K562 (cell line): ENCODE measurements around the gene BSDC1. TPM values are rescaled to one million over a fixed set of nuclear protein-coding genes. Genes with fewer than 3 reads are reported as not detected.

ENCODE experiments used
- CUX1 ChIP-seq: fragments of 200-800 bp; sonication (Bioruptor generic); IDR thresholded peaks from 2 replicates; pipeline ENCODE4 v1.6.1; 2016; ENCODE audit warnings: missing genetic modification characterization, missing compliant biosample characterization
- E4F1 ChIP-seq: fragments of 250-450 bp; sonication (Bioruptor Pico); IDR thresholded peaks from 2 replicates; pipeline ENCODE4 v1.5.0; 2021; ENCODE audit warnings: mild to moderate bottlenecking, borderline replicate concordance
- ESRRA ChIP-seq: fragments of 450-650 bp; IDR thresholded peaks from 2 replicates; pipeline ENCODE4 v1.6.1; 2014; ENCODE audit warnings: low read depth, mild to moderate bottlenecking, moderate library complexity, borderline replicate concordance
- KDM5B ChIP-seq: fragments of 200-600 bp; sonication (generic); IDR thresholded peaks from 2 replicates; pipeline ENCODE4 v1.6.1; 2012; ENCODE audit warnings: low read depth, mild to moderate bottlenecking, moderate library complexity, low read length, control low read depth, inconsistent platforms; ENCODE audit not compliant: insufficient replicate concordance
- NRF1 ChIP-seq, 2 experiments: fragments of 450-650 bp; IDR thresholded peaks in 1 of 2; conservative IDR thresholded peaks in 1 of 2; 2 replicates each; pipeline ENCODE4 v1.6.1; 2014; ENCODE audit warnings: mild to moderate bottlenecking in 2 of 2
- TEAD1 ChIP-seq, 2 experiments: fragments of 450-650 bp in 1 of 2; sonication (generic) in 1 of 2; formaldehyde crosslinking; IDR thresholded peaks; 2 replicates each; pipeline versions ENCODE4 v1.4.0 to v1.8.0; 2020 to 2022; ENCODE audit warnings: mild to moderate bottlenecking in 2 of 2, missing genetic modification reagents in 1 of 2
- ZKSCAN1 ChIP-seq: fragments of 150-350 bp; IDR thresholded peaks from 2 replicates; pipeline ENCODE4 v1.6.1; 2016; ENCODE audit warnings: low read depth, low read length
- polyA plus RNA-seq, 8 experiments: library from polyadenylated mRNA; depleted of rRNA in 4 of 8; stranded (reverse) in 5 of 8; unstranded in 3 of 8; fragments of >200 nt; fragmentation: Nextera tagmentation in 2 of 8; fragmentation: Illumina TruSeq in 1 of 8; extraction: Ambion mirVana in 2 of 8; extraction: Trizol in 1 of 8; gene quantifications; 2 replicates each; pipeline versions ENCODE4 v1.2.1 to v1.2.3, GENCODE V29; 2011 to 2014; ENCODE audit warnings: inconsistent platforms in 1 of 8, missing spikeins in 1 of 8
- total RNA-seq, 7 experiments: library from RNA; depleted of rRNA in 6 of 7; stranded (reverse); fragments of >200 nt in 6 of 7; fragmentation: Illumina TruSeq in 2 of 7; extraction: Trizol in 2 of 7; gene quantifications; 2 replicates each; pipeline versions ENCODE4 v1.2.1 to v1.2.3, GENCODE V29; 2011 to 2021; ENCODE audit warnings: low replicate concordance in 1 of 7

Gene BSDC1
- total and polyA plus RNA-seq, 9 of the 15 experiments (the other 6 are each of a cell fraction or from before 2014, with no cell fraction given), result 10.2 to 96.8 (median 73.1) TPM

- TF ChIP-seq KDM5B, result no peak
- TF ChIP-seq CUX1 (CRISPR knock-in tag), result no peak
- peak; percentile 90 for TF ChIP-seq ESRRA
- TF ChIP-seq NRF1 (conservative IDR thresholded peaks at IDR 0.05 in 1 of 2, IDR thresholded peaks at IDR 0.05 in 1 of 2), result no peak
- no peak for TF ChIP-seq ZKSCAN1
- no peak for TF ChIP-seq TEAD1 (CRISPR knock-in tag; IDR thresholded peaks at IDR 0.05)
- TF ChIP-seq E4F1 (CRISPR knock-in tag), result no peak
Observed at GRCh38 chr1:32352239-32352745, 41.9 kb downstream of the BSDC1 start (continued).
